DMS79 (cell line): Measurements from ENCODE around the gene AP2S1.
"Not testable (repeated sequence)": the region's sequence is repeated elsewhere in the genome, so short reads cannot be mapped to it uniquely, and the experiment has no call there.

Experiments
- DNase-seq: peaks from one replicate; lab custom pipeline; 2025; lab: John Stamatoyannopoulos, UW

The AP2S1 gene

DNA sequence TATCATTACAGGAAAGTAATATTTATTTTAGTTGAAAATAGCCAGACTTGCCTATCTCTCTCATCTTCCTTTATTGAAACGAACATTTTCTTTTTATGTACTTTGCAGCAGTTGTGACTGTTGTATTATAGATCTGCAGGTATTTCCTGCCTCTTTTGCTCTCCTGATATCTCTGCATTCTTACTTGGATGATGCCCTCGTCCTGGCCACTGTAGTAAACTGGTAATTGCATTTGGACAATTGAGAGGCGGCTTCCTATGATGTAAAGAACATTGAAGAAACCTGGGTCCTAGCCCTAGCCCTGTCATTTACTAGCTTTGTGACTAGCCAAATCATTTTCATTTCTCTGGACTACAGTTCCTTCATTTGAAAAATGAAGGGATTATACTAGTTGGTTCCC is 16.5 kb upstream of the AP2S1 start:
- DNase-seq: no peak

DNA sequence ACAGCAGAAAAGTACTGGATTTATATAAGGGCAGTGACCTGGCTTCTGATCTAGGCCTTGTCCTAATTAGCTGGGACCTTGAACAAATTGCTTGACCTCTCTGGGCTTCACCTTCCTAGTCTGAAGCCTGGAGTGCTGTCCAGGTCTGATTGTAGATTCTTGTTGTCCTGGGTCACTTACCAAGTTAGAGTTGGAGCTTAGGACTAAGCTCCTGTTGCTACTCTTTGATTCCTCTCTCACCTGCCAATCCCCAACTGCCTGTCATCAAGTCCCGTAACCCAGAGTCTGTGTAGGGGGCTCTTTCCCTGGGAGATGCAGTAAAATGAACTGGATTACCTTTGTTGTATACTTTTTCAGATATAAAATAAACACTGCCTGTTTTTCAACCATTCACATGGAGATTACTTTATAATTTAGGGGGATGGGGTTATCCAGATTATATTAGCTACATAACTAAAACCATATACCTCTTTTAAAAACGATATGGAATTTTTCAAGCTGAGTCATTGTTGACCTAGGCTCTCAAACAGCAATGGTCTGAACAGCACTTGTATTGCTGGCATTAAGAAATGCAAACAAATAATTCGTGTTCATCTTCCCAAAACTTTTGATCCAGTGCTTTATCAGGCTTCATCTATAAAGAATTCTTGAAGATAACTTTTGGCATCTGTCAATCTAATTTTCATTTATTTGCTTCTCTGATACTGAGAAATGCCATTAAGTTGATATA is 15.9 kb upstream of the AP2S1 start:
- DNase-seq: no peak

GRCh38 chr19:46863818-46864629 is 13.4 kb upstream of the AP2S1 start:
- peak; percentile 68 for DNase-seq

- DNase-seq: no peak
These were observed 12.5 kb upstream of the AP2S1 start for GRCh38 chr19:46862974-46863632.

GRCh38 chr19:46862503-46862834 is 11.8 kb upstream of the AP2S1 start:
- no peak for DNase-seq

DNA sequence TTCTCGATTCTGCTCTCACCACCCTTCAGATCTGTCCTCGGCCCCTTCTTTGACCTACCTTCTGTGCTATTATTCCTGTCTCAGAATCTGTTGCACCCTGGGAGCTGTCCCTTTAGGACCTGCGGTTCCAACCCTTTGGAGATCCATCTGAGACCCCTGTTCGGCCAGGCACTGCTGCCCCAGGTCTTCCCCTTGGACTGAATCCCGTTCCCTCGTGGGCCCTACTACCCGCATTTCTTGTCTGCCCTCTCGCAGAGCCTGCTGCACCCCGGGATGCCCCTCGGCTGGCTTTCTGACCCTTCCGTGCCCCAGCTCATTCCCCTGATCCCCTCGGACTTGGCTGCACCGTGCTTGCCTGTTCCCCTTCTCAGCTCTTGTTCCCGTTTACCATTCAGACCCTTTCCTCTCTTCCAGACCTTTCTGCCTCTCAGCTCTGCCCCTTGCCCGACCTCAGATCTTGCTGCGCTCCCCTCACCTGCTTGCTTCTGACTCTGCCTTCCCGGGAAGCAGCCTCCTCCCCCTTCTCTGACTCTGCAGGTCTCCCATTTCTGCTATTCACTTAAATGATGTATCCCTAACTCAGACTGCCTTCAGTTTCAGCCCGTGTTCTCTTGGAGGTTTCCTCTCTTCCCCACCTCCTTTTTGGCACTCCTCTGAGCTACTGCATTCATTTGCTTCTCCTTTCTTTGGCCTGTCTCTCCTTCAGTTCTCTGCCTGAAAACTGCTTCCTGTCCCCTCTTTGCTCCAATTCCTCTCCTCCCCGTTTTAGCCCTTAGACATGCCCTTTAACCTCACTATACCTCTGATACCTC is 11.3 kb upstream of the AP2S1 start:
- DNase-seq: no peak

DNA sequence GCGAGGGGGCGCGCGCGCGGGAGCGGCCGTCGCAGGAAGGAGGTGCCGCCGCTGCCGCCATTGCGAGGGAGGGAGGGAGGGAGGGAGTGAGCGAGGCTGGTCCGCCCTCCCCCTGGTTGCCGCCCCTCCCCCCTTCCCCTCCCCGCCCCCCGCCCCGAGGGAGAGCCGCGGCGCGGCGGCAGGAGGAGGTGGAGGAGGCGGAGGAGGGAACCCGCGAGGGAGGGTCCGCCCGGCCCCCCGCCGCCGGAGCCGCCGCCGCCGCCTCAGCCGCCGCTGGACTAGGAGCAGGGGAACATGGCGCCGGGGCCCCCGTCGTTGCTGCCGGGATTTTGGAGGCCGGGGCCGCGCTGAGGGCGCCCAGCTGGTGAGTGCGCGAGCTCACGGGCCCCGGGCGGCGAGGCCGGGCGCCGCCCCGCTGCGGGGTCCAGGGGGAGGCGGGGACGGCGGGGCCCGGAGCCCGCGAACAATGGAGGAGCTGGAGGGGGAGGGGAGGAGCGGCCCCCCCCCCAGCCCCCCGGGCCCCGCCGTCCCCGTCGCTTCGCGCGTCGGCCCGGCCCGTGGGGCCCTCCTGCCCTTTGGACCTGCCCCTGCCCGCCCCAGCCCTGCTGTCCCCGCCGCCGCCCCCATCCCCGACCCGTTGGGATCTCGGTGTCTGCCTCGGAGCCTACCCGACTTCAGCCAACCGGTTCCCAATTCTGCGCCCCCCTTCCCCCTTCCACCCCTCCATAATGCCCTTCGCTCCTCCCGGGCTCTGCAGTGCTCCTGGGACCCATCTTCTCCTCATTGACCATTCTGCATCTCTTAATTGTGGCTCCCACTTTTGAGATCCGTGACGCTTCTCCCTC is 10.4 kb upstream of the AP2S1 start, which contains the start of gene ARHGAP35:
ARHGAP35 (plus strand) TSS at position 152 of the 845 bp plus-strand sequence. CDS start 57,679 bp downstream, outside the sequence.
- DNase-seq: no peak

DNA sequence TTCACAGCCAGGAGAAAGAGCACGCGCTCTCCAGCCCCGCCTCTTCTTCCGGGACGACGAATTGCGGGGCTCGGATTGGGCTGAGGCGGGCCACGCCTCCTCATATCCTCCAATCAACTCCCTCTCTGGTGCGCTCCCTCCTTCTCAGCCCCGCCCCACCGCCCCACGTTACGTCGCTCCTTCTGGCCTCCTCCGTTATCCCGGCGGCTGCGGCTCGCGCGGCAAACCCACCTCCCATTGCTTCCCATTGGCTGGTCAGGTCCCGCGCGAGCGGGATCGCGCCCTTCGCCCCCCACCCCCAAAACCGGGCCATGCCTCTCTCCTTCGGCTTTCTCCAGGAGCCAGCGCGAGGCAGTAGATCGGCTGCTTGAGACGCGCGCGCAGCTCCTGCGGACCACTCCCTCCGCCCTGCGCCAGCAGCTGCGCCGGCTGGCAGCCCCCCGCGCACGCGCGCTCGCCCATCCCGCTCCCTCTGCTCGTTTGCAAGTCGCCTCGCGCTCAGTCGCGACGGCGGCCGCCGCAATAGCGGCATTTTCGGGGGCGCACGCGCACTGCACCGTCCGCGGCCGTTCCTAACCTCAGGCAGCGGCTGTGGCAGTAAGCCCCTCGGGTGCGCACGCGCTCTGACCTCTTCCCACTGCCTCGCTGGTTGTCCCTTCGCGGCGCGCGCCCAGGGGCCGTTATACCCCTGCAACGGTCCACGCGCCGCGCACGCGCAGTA is 9.6 kb upstream of the AP2S1 start:
- DNase-seq: peak; percentile 97

DNA sequence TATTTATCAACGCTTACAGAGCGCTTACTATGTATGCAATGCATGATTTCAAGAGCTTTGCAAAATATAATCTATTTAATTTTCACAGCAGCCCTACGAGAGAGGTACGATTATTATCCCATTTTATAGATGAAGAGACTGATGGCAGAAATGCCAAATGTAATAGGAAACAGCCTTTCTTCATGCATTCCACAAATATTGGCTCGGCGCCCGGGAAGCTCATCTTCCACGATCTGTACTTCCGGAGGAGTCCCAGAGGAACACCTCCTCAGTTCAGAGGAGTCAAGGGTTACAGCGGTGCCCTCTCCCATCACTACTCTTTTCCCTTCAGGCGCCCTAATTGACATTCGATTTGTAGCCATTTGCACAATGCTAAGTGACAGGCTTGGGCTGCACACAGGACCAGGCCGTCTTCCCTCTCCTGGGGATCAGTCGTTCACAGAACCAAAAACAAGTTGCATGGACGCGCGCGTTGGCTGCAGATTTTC is 9.0 kb upstream of the AP2S1 start:
- DNase-seq: peak; percentile 67

DNA sequence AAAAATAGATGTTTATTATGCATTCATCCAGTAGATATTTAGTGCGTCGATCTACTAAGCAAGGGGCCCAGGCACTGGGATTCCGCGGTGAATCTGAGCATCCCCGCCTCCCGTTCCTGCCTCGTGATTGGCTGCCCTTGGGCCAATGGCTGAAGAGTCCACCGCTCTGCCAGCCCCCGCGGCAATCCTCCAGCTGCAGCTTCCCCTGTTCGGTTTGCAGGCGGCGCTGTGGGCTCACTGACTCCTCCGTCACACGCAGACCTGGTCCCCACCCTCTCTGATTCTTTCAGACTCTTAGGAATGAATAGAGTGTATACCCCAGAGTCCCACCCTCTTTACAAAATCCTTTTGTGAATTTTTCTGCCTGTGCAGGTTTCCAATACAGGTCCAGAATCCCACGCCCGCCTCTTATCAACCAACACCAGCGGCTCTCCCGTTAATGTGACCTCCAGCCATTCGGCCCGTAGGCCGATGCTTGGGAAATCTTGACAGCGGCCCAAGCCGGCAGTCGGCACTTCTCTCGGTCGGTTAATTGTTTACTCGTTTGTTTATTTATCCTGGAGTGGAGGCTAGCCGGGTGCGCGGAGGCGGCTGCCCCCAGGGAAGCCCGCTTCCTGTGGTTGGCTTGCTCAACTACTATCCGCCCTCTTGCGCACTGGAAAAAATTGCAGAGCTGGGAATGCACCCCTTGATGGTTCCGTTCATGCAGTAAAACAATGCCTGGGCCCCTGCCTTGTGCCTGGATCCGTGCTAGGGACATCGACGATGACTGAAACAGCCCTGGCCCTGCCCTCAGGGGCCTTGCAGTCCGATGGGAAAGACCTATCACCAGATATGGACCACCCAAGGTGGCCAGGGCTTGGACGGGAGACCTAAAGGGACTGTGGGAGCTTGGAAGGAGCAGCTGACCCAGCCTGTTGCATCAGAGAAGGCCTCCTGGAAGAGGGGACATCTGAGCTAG is 5.7 kb upstream of the AP2S1 start:
- DNase-seq: peak; percentile 92

- not testable (repeated sequence) for DNase-seq
These were observed 4.1 kb upstream of the AP2S1 start for GRCh38 chr19:46854698-46855097.

DNA sequence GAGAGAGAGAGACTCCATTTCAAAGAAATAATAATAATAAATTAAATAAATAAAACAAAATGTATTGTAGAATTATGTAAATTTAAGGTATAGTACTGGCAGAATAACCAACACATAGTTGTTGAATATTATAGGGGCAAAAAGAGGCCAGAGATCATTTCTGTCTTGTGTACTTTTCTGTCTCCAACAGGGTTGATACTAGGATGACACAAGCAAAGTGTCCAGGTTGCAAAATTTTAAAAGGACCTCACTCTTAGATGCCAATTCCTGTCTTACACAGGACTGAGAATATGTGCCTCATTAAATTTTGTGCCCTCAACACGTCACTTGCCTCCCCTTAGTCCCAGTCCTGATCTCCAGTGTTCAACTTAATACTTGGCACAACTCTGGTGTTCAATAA is 2.2 kb upstream of the AP2S1 start:
- no peak for DNase-seq

- no peak for DNase-seq
These were observed 1.0 kb downstream of the AP2S1 start for GRCh38 chr19:46849610-46850009.

GRCh38 chr19:46848389-46848788 is 2.3 kb downstream of the AP2S1 start:
- no peak for DNase-seq

- DNase-seq: no peak
These were observed 3.1 kb downstream of the AP2S1 start for GRCh38 chr19:46847528-46847927.

GRCh38 chr19:46845959-46846459 is 4.6 kb downstream of the AP2S1 start:
- DNase-seq: no peak

- DNase-seq: no peak
These were observed 6.6 kb downstream of the AP2S1 start for GRCh38 chr19:46844067-46844489.

DNA sequence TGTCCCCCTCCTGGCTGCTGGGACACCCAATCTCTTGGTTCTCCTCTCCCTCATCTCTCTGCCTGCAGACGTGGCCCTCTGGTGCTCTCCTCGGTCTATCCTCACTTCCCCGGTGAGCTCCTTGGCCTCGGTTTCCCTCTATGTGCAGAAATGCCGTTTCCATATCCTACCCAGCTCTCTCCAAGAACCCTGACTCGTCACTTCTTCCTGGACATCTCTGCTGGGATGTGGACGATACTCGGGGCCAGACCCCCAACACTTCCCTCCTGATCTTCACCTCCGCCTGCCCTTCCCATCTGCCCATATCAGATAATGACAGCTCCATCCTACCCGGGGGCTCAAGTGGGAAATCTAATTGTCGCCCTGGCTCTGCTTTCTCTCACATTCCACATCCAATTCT is 7.9 kb downstream of the AP2S1 start:
- DNase-seq: no peak
